Astrocyte (in vitro differentiated cells and primary cell): ENCODE data around the gene DOCK3. TPM values are rescaled to one million over a fixed set of nuclear protein-coding genes. Genes with fewer than 3 reads are reported as not detected.

Source experiments
- DNase-seq: peaks from one replicate; pipeline ENCODE4 v3.0.0-alpha.2; 2010; ENCODE audit warnings: low read depth
- FAIRE-seq: peaks from 2 replicates; lab custom pipeline; 2011; peaks lifted over from hg19 to GRCh38; lab: Jason Lieb, UNC
- H2AFZ ChIP-seq: 2 replicates; pipeline ENCODE4 v1.6.0; 2012; ENCODE audit warnings: low read depth, low read length, inconsistent platforms
- H3K27ac ChIP-seq: 2 replicates; pipeline ENCODE4 v1.5.1; 2011; ENCODE audit warnings: low read depth, low read length, inconsistent platforms
- H3K27me3 ChIP-seq: 2 replicates; pipeline ENCODE4 v1.6.0; 2011; ENCODE audit warnings: low read length, inconsistent platforms; ENCODE audit not compliant: insufficient read depth
- H3K36me3 ChIP-seq: 2 replicates; pipeline ENCODE4 v1.5.1; 2011; ENCODE audit warnings: low read length, inconsistent platforms; ENCODE audit not compliant: insufficient read depth
- H3K4me1 ChIP-seq: 2 replicates; pipeline ENCODE4 v1.5.1; 2011; ENCODE audit warnings: low read length, inconsistent platforms; ENCODE audit not compliant: insufficient read depth
- H3K4me2 ChIP-seq: 2 replicates; pipeline ENCODE4 v1.6.0; 2012; ENCODE audit warnings: low read length, inconsistent platforms
- H3K4me3 ChIP-seq: 2 replicates; pipeline ENCODE4 v1.5.1; 2011; ENCODE audit warnings: low read depth, mild to moderate bottlenecking, low read length, inconsistent platforms; ENCODE audit not compliant: insufficient read depth
- H3K79me2 ChIP-seq: 2 replicates; pipeline ENCODE4 v1.6.0; 2012; ENCODE audit warnings: mild to moderate bottlenecking, low read length, inconsistent platforms; ENCODE audit not compliant: insufficient read depth
- H3K9ac ChIP-seq: 2 replicates; pipeline ENCODE4 v1.6.0; 2012; ENCODE audit warnings: mild to moderate bottlenecking, low read length, inconsistent platforms
- H3K9me3 ChIP-seq: 2 replicates; pipeline ENCODE4 v1.5.1; 2012; ENCODE audit warnings: low read depth, mild to moderate bottlenecking, low read length, inconsistent platforms; ENCODE audit not compliant: insufficient read depth
- H4K20me1 ChIP-seq: 2 replicates; pipeline ENCODE4 v1.6.0; 2012; ENCODE audit warnings: low read length, inconsistent platforms; ENCODE audit not compliant: insufficient read depth
- H3K27ac Mint-ChIP-seq: one replicate; pipeline ENCODE4 v1.8.0; 2021; ENCODE audit warnings: mild to moderate bottlenecking, mixed read lengths; ENCODE audit not compliant: unreplicated experiment
- H3K27me3 Mint-ChIP-seq: one replicate; pipeline ENCODE4 v1.8.0; 2021; ENCODE audit warnings: low read depth, mixed read lengths; ENCODE audit not compliant: unreplicated experiment
- H3K36me3 Mint-ChIP-seq: one replicate; pipeline ENCODE4 v1.8.0; 2021; ENCODE audit warnings: low read depth, mixed read lengths; ENCODE audit not compliant: unreplicated experiment
- H3K4me1 Mint-ChIP-seq: one replicate; pipeline ENCODE4 v1.8.0; 2021; ENCODE audit warnings: low read depth, mixed read lengths; ENCODE audit not compliant: unreplicated experiment
- H3K4me3 Mint-ChIP-seq: one replicate; pipeline ENCODE4 v1.8.0; 2021; ENCODE audit warnings: mild to moderate bottlenecking, moderate library complexity, mixed read lengths; ENCODE audit not compliant: unreplicated experiment
- H3K9me3 Mint-ChIP-seq: one replicate; pipeline ENCODE4 v1.8.0; 2021; ENCODE audit warnings: mild to moderate bottlenecking, mixed read lengths; ENCODE audit not compliant: unreplicated experiment
- EZH2 ChIP-seq: IDR thresholded peaks from 2 replicates; pipeline ENCODE4 v1.6.1; 2012; ENCODE audit warnings: mild to moderate bottlenecking, low read length, inconsistent platforms; ENCODE audit not compliant: insufficient read depth
- microRNA-seq: library from miRNA; unstranded; fragments of <30 nt; microRNA quantifications from one replicate; pipeline ENCODE4 v1.2.0, GENCODE V29; 2020
- total RNA-seq: library from RNA; stranded (reverse); gene quantifications from 2 replicates; pipeline ENCODE4 v1.2.1, GENCODE V29; 2021
- TF ChIP-seq, protein P1 (sequence below): IDR thresholded peaks from 2 replicates; pipeline ENCODE4 v1.5.1; 2011; ENCODE audit warnings: low read depth, mild to moderate bottlenecking, inconsistent platforms, low read length, moderate library complexity; ENCODE audit not compliant: insufficient read depth

DOCK3 gene
- total RNA-seq, 1 donor from 2014 or later, result 3.3 TPM

DNA sequence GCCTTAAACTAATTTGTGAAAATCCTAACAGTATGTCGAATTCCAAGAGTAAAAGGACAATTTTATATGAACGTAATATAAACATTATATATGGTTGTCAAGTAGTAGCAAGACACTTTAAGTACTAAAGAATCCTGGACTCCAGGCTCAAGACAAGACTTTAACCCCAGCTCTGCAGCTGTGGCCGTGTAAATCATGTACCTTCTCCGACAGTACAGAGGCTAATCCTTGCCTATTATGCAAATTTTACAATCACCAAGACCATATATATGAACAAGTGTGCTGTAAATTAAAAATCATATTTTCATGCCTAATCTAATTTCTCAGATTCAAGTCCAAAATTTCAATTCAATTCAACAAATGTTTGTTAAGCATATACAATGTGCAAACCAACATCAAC lies 752.2 kb downstream of the DOCK3 start:
- no peaks in the 10 kb centered on the region for H3K9me3 ChIP-seq
- H3K4me3 ChIP-seq, result no peak overlapping the region
- TF ChIP-seq EZH2, result no peak
- TF ChIP-seq, protein P1, sequence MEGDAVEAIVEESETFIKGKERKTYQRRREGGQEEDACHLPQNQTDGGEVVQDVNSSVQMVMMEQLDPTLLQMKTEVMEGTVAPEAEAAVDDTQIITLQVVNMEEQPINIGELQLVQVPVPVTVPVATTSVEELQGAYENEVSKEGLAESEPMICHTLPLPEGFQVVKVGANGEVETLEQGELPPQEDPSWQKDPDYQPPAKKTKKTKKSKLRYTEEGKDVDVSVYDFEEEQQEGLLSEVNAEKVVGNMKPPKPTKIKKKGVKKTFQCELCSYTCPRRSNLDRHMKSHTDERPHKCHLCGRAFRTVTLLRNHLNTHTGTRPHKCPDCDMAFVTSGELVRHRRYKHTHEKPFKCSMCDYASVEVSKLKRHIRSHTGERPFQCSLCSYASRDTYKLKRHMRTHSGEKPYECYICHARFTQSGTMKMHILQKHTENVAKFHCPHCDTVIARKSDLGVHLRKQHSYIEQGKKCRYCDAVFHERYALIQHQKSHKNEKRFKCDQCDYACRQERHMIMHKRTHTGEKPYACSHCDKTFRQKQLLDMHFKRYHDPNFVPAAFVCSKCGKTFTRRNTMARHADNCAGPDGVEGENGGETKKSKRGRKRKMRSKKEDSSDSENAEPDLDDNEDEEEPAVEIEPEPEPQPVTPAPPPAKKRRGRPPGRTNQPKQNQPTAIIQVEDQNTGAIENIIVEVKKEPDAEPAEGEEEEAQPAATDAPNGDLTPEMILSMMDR, result no peak

DNA sequence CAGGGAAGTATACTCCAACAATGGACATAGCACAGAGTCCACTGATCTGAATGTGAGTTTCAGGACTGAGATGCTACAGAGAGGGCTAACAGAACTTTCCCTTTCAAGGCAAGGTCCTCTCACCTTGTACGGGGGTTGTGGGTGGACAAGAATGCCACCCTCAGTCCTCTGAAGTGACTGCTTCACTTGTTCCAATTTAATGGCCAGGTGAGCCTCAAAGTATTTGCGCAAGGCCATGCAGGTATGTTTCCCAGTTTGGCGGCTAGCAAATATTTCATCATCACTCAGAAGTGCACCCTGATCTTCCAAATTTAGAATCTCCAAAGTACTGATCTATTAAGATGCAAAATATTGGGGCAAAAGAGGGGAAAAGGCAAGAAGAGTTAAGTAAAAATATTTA lies 754.4 kb downstream of the DOCK3 start:
- TF ChIP-seq EZH2, result no peak
- TF ChIP-seq, protein P1, result no peak
- no peak overlapping the region for H3K27ac Mint-ChIP-seq
- no peaks in the 10 kb centered on the region for H3K4me1 Mint-ChIP-seq
- H3K4me3 Mint-ChIP-seq, result no peak overlapping the region
- H3K9me3 ChIP-seq, result no peaks in the 10 kb centered on the region
- H3K9ac ChIP-seq, result no peak overlapping the region
- H3K4me2 ChIP-seq, result no peak overlapping the region
- no peak overlapping the region for H2AFZ ChIP-seq
- no peaks in the 10 kb centered on the region for H3K27me3 ChIP-seq
- H3K36me3 Mint-ChIP-seq, result peaks cover 9% of the 10 kb centered on the region
- no peaks in the 10 kb centered on the region for H3K9me3 Mint-ChIP-seq
- H3K4me1 ChIP-seq, result no peaks in the 10 kb centered on the region
- H3K27me3 Mint-ChIP-seq, result no peaks in the 10 kb centered on the region
- peaks cover 22% of the 10 kb centered on the region for H3K36me3 ChIP-seq
- no peak overlapping the region for H3K4me3 ChIP-seq
- H4K20me1 ChIP-seq, result peaks cover 1% of the 10 kb centered on the region
- no peaks in the 10 kb centered on the region for H3K79me2 ChIP-seq
- no peak for DNase-seq
- H3K27ac ChIP-seq, result no peak overlapping the region
- no peak for FAIRE-seq

More for the DNA sequence above, 752.2 kb downstream of the DOCK3 start:
- Mint-ChIP-seq H3K4me3 (no peak overlapping the region), H3K27me3 (no peaks in the 10 kb centered on the region), H3K36me3 (peaks cover 5% of the 10 kb centered on the region), H3K9me3 (no peaks in the 10 kb centered on the region), H3K4me1 (no peaks in the 10 kb centered on the region), H3K27ac (no peak overlapping the region)
- Histone ChIP-seq H2AFZ (no peak overlapping the region), H3K79me2 (no peaks in the 10 kb centered on the region), H3K9ac (no peak overlapping the region), H3K36me3 (peaks cover 22% of the 10 kb centered on the region), H3K27ac (no peak overlapping the region), H3K27me3 (no peaks in the 10 kb centered on the region), H3K4me1 (no peaks in the 10 kb centered on the region), H4K20me1 (no peaks in the 10 kb centered on the region), H3K4me2 (no peak overlapping the region)
- no peak for FAIRE-seq
- DNase-seq, result no peak

Small RNA genes within 50 kb of the gene (microRNA-seq; reads per million reads assigned to microRNA genes)
- gene MIR4787, result 63.5 reads per million, percentile 61 among the genes with 10 or more reads in this experiment

Other genes with a start within 250 kb of the DOCK3 start
- 0.31 and 1.00 TPM in 2 replicates for gene CACNA2D2, start 171.3 kb upstream of the DOCK3 start, total RNA-seq
- gene C3orf18, start 107.2 kb upstream of the DOCK3 start, total RNA-seq, result 7.2 and 8.0 TPM in 2 replicates
- gene HEMK1, start 105.4 kb upstream of the DOCK3 start, total RNA-seq, result 13.6 and 15.7 TPM in 2 replicates
- 0.75 and 1.2 TPM in 2 replicates for gene CISH, start 63.2 kb upstream of the DOCK3 start, total RNA-seq
- 21.1 and 23.4 TPM in 2 replicates for gene MAPKAPK3, start 57.8 kb upstream of the DOCK3 start, total RNA-seq